NCI-H2196 treated with DMSO at 0.1 percent for 48 hours (cell line): Measurements from ENCODE around the gene CORO7.

Experiments used
- DNase-seq: peaks from one replicate; lab custom pipeline; 2025; ENCODE audit not compliant: unreplicated experiment; lab: John Stamatoyannopoulos, UW

Gene CORO7

DNA sequence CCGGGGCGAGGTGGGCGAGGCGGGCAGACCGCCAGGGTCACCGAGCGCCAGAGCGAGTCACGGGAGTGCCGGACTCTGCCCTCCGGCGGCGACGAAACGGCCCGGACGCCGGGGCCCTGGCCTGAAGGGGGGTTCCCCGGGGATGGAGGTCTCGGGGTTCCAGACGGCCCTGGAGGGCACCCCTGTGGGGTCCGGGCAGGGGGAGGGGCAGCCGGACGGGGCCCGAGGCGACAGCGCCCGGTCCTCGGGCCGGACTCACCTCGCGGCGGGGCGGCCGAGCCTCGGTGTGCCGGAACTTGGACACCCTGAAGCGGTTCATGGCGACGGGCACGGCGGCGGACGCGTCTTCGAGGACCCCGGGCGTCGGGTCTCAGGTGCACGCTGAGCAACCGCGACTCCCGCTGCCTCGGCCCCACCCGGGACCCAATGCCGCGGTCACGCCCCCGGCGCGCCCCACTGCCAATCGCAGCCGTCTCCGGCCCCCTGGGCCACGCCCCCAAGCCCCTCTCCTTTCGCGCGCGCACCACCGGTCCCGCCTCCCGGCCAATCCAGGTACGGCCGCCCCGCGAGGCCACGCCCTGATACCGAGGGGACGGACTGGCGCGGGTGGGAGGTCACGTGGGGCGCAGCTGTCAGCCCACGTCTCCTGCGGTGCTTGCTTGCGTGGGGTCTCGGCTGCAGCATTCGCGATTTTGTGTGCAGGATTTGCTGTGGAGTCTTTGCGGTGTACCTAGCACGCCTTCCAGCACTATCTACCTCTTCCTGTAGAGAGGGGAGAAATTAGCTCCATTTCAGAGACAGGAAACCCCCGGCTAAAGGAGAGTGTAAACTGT lies at the start of gene CORO7:
CORO7 (minus strand) TSS at position 397 of the 833 bp plus-strand sequence; CDS start at position 319, 78 bp downstream.
- peak; percentile 92 for DNase-seq

DNA sequence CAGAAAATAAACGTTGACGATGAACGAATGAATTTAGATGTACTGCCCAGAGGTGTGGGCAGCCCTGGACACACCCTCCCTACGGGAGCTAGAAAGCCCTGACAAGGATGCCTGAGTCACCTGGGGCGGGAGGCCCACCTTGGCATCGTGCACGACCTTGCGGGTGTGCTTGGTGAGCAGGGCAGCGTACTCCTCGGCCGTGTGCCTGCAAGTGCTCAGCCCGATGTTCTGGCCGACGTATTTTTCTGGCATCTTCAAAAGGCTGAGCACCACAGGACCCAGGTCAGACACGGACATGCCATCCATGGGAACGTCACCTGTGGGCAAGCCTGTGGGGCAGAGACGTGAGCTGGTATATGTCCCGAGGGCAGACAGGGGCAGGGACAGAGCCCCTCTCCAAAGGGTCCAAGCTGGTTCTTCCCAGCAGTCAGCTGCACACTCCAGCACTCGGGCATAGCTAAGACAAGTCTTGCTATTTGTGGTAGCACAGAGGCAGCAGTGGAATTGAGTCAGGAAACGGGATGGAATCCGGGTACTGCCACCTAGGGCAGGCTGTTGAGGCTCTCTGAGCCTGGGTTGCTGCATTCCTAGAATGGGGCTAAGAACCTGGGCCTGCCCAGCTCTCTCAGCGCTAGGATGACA lies 47.2 kb upstream of the CORO7 start:
- DNase-seq: no peak

DNA sequence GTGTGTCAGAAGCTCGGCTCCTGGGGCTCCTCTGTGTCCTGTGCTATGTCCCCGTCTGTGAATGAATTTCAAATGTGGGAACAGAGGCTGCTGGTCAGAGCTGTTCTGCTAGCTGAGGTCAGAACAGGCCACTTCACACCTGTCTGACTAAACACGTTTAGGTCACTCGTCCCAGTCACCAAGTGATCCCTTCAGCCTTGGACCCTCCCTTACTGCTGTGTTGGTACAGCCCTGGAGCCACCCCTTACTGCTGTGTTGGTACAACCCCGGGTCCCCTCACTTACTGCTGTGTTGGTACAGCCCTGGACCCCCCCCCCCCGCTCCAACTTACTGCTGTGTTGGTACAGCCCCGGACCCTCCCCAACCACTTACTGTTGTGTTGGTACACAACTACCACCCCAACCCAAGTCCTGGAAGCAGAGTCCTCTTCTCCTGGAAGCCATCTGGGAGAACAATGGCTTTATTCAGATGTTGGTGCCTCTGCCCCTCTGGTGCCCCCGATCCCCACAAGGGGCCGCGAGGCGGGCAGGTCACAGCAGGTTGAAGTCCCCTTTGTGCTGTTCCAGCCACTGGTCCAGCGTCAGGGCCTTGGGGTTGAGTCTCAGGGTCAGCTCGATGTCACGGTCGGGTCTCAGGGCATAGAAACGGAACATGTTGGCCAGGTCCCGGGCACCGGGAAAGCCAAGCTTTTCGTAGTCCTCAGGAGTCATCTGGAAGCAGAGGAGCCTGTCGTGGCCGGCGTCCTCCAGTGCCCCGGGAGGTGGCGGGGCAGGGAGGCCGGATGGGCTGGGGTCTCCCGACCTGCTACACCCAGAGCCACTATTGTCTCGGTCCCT lies 45.1 kb upstream of the CORO7 start:
- DNase-seq: no peak

DNA sequence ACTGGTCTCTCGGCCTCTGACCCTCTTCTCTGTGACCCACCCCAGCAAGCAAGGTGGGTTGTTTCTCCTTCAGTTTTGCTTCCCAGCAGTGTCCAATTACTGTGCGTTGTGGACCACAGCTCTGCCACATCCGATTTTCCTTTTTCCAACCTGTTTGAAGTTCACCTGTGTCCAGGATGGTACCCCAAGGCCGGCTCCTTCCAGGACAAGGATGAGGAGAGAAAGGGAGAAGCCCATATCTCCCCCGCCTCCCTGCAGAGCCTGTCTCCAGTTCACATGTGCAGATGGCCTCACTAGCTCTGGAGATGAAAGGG lies 44.5 kb upstream of the CORO7 start:
- no peak for DNase-seq

DNA sequence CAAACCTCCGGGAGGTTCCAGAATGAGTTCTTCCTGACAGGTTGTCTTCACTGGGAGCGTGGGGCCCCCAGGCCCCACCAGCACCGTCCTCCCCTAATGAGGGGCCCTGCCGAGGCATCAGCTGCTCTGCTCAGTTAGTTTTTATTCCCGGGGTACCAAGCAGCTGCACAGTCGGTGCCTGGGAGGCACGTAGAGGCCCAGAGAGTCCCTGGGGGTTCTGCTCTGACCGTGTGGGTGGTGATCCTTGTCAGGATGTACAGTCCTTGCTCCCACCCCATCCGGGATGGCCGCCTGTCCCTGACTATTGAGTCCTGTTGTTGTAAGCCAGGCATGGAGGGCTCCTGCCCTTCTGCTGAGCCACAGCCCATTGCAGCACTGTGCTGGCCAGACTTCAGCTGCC lies 39.6 kb upstream of the CORO7 start:
- no peak for DNase-seq

DNA sequence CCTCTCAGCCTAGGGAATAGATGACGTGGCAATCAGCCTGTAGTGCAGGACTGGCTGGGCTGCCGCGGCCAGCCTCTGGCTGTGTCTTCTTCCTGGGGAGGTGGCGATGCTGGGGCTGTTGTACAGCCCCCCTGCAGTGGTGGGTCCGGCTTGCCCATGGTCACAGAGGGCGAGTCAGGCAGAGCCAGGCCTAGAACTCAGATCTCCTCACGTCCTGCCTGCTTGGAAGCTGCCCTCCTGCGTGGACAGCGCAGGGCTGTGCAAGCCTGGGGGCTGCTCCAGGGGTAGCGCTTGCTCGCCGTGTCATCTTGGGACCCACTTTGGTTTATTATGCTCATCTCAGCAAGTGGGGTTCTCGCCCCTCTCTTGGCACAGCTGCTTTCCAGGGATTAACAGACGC lies 38.7 kb upstream of the CORO7 start:
- DNase-seq: no peak

DNA sequence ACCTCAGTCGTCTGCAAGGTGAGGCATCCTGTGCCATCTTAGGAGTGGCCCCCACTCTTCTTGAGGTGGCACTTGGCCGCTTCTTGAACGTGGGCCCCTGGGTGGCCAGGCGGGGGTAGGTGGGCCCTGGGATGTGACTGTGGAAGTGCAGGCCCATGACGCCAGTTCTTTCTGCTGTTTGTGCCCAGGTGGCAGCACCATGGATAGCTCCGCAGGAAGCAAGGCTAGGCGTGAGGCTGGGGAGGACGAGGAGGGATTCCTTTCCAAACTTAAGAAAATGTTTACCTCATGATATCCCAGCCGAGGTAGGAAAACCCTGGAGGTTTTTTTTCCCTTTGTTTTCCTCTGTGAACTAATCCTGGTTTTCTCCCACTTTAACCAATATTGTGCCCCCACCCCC lies 38.2 kb upstream of the CORO7 start:
- DNase-seq: no peak

DNA sequence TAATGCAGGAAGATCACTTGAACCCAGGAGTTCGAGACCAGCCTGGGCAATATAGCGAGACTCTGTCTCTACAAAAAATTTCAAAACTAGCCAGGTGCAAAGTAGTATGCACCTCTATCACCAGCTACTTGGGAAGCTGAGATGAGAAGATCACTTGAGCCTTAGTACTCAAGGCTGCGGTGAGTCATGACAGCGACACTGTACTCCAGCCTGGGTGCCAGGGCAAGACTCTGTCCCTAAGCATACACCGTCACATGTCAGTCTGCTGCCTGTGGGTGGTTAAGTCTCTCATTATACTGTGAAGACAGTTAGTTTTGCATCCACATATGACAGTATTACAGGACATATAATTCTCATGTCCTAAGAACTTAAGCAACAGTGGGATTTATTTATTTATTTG lies 36.3 kb upstream of the CORO7 start:
- no peak for DNase-seq

DNA sequence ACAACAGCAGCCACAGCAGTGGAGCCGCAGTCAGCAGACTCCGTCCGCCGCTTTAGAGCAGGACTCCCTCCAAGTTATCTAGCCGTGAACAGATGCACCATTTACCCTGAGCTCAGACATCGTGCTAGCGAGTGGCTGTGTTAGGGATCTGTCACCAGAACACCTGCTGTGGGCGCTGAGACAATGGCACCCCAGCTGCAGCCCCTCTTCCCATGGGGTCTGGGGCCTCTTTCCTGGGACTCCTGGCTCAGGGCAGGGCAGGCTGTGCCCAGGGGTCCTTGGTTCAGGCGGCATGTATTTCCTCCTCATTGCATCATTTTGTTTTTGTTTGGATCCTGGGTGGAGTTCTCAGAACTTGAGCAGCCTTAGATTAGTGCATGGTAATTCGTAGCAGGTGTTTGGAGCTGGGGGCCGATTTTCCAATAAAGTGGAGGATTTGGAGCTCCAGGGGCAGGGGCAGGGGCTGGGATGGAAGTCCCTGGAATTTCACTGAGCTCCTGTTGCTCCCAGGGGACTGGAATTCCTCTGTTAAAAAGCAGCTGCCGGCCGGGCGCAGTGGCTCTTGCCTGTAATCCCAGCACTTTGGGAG lies 34.6 kb upstream of the CORO7 start:
- DNase-seq: no peak

DNA sequence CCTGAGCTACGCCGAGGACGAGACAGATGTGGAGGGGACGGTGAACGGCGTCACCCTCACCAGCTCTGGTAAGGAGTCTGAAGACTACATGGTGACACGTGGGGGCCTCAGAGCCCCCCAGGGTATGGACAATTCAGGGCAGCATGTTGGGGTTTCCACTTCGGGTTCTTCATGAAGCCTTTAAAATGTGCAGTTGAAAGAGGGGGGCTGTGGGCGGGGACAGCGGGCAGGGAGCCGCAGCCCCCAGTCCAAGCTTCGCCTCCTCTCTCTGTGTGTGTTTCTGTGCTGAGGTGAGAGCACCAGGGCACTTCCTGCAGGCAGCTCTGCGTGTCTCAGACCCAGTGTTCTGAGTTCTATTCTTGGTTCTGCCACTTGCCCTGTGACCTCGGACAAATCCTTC lies 34.0 kb upstream of the CORO7 start:
- no peak for DNase-seq

DNA sequence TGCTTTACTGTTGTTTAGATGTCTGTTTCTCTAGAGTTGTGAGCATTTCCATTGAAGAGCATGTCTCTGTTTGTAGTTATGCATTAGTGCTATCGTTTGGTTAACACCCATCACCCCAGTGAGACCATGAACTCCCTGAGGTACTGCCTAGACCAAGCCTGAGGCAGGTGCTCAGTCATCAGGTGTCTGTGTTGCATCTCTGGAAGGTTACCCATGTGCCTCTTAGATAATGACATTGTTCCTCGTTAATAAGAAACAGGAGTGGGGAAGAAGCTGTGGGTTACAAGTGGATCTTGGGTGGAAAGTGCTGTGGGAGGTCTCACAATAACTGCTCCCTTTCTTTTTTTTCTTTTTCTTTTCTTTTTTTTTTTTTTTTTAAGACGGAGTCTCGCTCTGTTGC lies 27.6 kb upstream of the CORO7 start:
- DNase-seq: no peak

DNA sequence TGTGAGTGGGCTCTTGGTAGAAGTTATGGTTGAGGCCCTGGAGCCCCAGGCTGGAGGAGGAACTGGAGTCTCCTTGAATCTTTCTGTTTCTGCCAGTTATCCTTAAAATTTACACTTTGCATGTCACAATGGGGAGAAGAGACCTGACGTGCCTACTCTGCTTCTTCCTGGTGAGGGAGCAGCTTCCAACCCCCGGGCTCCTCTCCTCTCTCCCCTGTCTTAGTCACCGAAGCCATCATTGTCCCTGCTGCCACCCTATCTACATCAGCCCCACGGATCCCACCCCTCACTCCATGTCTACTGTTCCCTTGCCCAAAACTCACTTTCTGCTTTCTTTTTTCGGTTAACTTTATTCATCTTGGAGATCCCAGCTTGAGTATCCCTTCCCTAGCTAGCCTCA lies 26.9 kb upstream of the CORO7 start:
- no peak for DNase-seq

DNA sequence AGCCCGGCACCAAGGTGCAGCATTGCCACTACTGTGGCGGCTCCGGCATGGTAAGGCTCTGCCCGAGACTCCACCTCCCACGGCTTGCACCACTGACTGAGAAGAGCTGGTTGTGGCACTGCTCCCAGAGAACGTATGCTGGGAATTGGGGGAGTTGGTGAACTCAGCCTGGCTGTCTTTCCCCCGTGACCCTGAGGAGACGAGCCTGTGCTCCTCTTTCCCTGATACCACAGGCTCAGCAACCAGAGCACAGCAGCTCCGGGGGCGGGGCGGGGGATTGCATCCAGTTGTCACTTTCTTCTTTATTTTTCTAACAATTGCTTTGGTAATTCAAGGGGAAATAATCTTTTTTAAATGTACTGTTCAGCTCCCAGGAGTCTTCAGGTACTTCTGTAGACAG lies 26.0 kb upstream of the CORO7 start:
- no peak for DNase-seq

DNA sequence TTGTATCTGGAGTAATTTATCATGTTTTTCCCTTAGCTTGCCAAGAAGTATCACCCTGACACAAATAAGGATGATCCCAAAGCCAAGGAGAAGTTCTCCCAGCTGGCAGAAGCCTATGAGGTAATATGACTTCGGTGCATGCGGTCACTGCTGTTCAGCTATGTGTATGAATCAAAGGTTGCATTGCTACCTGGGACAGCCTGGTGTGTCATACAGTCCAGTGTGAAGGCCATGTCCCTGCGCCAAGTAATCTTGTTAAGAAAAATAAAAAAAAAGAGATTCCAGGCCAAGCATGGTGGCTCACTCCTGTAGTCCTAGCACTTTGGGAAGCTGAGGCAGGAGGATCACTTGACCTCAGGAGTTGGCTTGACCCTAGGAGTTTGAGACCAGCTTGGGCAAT lies 21.0 kb upstream of the CORO7 start:
- no peak for DNase-seq

DNA sequence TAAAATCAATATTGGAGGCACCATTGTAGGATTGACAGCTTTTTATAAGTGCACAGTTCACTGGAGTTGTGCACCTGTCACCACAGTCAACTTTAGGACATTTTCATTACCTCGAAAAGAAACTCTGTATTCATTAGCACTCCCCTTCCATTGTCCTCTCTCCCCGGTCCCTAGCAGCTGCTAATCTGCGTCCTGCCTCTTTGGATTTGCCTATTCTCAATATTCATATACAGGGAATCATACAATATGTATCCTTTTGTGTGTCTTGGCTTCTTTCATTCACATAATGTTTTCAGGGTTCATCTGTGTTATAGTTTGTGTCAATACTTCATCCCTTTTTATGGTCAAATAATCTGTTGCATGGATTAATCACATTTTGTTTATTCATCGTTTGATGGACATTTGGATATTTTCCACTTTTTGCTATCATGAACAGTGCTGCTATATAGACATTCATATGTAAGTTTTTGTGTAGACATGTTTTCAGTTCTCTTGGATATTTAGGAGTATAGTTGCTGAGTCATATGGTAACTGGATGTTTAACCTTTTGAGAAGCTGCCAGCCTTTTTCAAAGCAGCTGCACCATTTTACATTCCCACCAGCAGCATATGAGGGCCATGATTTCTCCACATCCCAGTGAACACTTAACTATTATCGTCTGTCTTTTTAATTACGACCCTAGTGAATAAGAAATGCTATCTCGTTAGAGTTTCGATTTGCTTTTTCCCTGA lies 19.1 kb upstream of the CORO7 start:
- DNase-seq: no peak

DNA sequence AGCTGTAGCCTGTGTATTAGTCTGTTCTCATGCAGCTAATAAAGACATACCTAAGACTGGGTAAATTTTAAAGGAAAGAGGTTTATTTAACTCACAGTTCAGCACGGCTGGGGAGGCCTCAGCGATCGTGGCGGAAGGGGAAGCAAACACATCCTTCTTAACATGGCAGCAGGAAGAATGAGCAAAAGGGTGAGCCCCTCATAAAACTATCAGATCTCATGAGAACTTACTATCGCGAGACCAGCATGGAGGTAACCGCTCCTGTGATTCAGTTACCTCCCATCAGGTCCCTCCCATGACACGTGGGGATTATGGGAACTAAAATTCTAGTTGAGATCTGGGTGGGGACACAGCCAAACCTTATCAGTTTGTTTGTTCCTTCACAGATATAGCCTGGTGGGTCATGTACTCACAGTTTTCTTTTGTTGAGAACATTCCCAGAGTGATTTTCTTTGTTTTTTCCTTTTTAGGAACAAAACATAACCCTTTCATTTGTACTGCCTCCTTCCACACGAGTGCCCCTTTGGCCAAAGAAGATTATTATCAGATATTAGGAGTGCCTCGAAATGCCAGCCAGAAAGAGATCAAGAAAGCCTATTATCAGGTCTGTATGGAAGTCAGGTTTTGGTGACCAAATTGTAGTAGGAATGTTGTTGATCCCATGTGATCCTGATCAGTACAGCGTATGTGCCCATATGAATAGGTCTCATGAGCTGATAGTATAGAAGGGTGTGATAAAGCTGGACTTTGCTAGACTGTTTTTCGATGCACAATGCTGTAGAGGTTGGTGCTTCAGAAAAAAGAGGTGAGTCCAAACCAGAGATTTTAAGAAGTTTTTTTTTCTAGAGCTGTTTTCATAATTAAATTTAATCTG lies 17.8 kb upstream of the CORO7 start:
- DNase-seq: no peak

DNA sequence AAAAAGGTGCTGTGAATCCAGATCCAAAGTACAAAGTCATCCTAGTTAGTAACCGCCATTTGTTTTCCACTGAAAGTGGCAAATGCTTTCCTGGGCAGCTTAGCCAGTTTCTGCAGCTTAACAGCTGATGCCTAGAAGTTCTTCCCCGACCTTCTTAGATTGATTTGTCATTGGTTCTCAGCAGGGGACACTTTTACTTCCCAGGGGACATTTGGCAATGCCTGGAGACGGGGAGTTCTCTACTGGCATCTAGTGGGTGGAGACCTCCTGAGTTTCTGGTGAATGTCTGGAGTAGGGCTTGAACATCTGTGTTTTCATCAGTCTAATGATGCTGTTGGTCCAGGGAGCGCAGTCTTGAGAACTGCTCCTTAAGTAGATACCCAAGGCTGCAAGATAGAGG lies 16.8 kb upstream of the CORO7 start:
- no peak for DNase-seq

DNA sequence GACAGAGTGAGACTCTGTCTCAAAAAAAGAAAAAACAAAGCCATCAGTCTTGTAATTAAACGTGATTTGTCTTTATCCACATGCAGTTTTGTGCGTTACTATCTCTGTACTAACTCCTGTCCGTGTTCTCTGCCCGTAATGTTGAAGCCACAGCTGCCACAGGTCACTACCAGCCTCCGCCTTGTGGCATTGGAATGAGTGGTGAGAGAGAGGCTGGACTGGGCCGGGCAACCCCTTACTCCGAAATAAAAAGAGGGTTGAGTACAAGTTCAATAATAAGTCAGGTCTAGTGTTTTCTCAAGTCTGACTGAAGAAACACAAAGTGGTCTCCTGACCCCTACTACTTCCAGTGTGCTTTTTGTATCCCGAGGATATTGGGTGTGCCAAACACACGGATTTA lies 14.6 kb upstream of the CORO7 start:
- DNase-seq: no peak

DNA sequence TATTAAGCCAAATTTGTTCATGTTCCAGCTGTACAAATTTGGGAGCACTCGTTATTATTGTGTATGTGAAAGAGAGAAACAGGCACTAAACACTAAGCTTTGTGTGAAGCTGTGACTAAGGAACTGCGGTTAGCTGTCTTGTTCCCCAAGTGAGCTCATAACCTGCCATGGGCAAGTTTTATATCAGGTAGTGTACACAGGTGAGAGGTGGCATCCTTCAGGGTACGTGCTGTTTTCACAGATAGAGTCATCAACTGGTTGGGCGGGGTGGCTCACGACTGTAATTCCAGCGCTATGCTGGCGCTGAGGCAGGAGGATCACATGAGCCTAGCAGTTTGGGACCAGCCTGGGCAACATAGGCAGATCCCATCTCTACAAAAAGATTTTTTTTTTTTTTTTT lies 12.1 kb upstream of the CORO7 start:
- no peak for DNase-seq

DNA sequence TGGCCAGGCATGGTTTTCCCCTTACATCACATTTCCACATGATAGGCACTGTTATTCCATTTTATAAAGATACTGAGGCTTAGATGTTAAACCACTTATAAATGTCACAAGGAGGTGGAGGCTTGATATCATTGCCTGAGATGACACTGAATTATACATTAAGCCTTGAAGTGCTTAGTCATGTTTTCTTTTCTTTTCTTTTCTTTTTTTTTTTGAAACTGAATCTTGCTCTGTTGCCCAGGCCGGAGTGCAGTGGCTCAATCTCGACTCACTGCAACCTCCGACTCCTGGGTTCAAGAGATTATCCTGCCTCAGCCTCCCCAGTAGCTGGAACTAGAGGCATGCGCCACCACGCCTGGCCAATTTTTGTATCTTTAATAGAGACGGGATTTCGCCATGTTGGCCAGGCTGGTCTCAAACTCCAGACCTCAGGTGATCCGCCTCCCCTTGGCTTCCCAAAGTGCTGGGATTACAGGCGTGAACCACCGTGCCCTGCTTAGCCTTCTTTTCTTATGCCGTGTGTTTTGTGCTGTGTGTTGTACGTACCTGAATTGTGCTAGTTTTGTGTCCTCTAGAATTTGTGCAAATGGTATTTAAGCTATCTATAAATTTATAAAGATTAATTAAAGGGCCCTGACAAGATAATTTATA lies 10.5 kb upstream of the CORO7 start:
- no peak for DNase-seq
